Neural progenitor cell (in vitro differentiated cells): ENCODE data around the gene FAM151A. TPM values are rescaled to one million over a fixed set of nuclear protein-coding genes. Genes with fewer than 3 reads are reported as not detected.

Experiments
- DNase-seq: peaks from one replicate; pipeline ENCODE4 v3.0.0-alpha.2; 2016; ENCODE audit warnings: low spot score
- H2AFZ ChIP-seq: fragments of 200-600 bp; sonication (generic); replicated peaks from 2 replicates; pipeline ENCODE4 v1.6.1; 2016; ENCODE audit warnings: antibody characterized with exemption
- H3F3A ChIP-seq: fragments of 200-600 bp; sonication (generic); 2 replicates; pipeline ENCODE4 v1.6.1; 2016; ENCODE audit warnings: antibody characterized with exemption, low read depth
- H3K27ac ChIP-seq: fragments of 200-600 bp; sonication (generic); 2 replicates; pipeline ENCODE4 v1.5.1; 2016; ENCODE audit warnings: mild to moderate bottlenecking
- H3K27me3 ChIP-seq: fragments of 200-600 bp; sonication (generic); 2 replicates; pipeline ENCODE4 v1.6.1; 2016; ENCODE audit warnings: mild to moderate bottlenecking, moderate library complexity
- H3K36me3 ChIP-seq: fragments of 200-600 bp; sonication (generic); 2 replicates; pipeline ENCODE4 v1.5.1; 2016
- H3K4me1 ChIP-seq: fragments of 200-600 bp; sonication (generic); 2 replicates; pipeline ENCODE4 v1.6.1; 2016; ENCODE audit warnings: mixed run types
- H3K4me2 ChIP-seq: fragments of 200-600 bp; sonication (generic); 2 replicates; pipeline ENCODE4 v1.6.1; 2016
- H3K4me3 ChIP-seq: fragments of 200-600 bp; sonication (generic); 2 replicates; pipeline ENCODE4 v1.5.1; 2016
- H3K79me2 ChIP-seq: fragments of 200-600 bp; sonication (generic); 2 replicates; pipeline ENCODE4 v1.6.1; 2016; ENCODE audit warnings: low read depth
- H3K9ac ChIP-seq: fragments of 200-600 bp; sonication (generic); 2 replicates; pipeline ENCODE4 v1.6.1; 2016
- H3K9me3 ChIP-seq: fragments of 200-600 bp; sonication (generic); 2 replicates; pipeline ENCODE4 v1.5.1; 2016; ENCODE audit warnings: low read depth
- H4K20me1 ChIP-seq: fragments of 200-600 bp; sonication (generic); 2 replicates; pipeline ENCODE4 v1.6.1; 2016; ENCODE audit warnings: low read depth
- H3K27ac Mint-ChIP-seq: 3 replicates; pipeline ENCODE4 v1.8.0; 2021; ENCODE audit warnings: mixed read lengths
- H3K27me3 Mint-ChIP-seq: 2 replicates; pipeline ENCODE4 v1.8.0; 2022; ENCODE audit warnings: low read depth, mild to moderate bottlenecking, inconsistent platforms, moderate library complexity, mixed read lengths; ENCODE audit not compliant: insufficient read depth
- H3K36me3 Mint-ChIP-seq: 3 replicates; pipeline ENCODE4 v1.8.0; 2021; ENCODE audit warnings: mixed read lengths
- H3K4me1 Mint-ChIP-seq: 3 replicates; pipeline ENCODE4 v1.8.0; 2021; ENCODE audit warnings: mixed read lengths
- H3K4me3 Mint-ChIP-seq: 3 replicates; pipeline ENCODE4 v1.8.0; 2021; ENCODE audit warnings: mild to moderate bottlenecking, moderate library complexity, mixed read lengths
- H3K9me3 Mint-ChIP-seq: 3 replicates; pipeline ENCODE4 v1.8.0; 2020; ENCODE audit warnings: mixed read lengths
- EZH2 ChIP-seq: fragments of 200-600 bp; sonication (generic); IDR thresholded peaks from 2 replicates; pipeline ENCODE4 v1.6.1; 2017; ENCODE audit warnings: antibody characterized with exemption, mild to moderate bottlenecking, moderate library complexity
- EZH2phosphoT487 ChIP-seq: fragments of 200-600 bp; sonication (generic); IDR thresholded peaks from 2 replicates; pipeline ENCODE4 v1.6.1; 2017; ENCODE audit warnings: antibody characterized with exemption
- total RNA-seq: library from RNA; depleted of rRNA; stranded (reverse); fragments of >200 nt; gene quantifications from 2 replicates; pipeline ENCODE4 v1.2.3, GENCODE V29; 2015; ENCODE audit warnings: low replicate concordance
- TF ChIP-seq, protein P1 (sequence below): fragments of 200-600 bp; sonication (generic); IDR thresholded peaks from 2 replicates; pipeline ENCODE4 v1.5.1; 2017; ENCODE audit warnings: antibody characterized with exemption, mild to moderate bottlenecking

Gene FAM151A
- total RNA-seq, 1 donor from 2014 or later, result not detected

DNA sequence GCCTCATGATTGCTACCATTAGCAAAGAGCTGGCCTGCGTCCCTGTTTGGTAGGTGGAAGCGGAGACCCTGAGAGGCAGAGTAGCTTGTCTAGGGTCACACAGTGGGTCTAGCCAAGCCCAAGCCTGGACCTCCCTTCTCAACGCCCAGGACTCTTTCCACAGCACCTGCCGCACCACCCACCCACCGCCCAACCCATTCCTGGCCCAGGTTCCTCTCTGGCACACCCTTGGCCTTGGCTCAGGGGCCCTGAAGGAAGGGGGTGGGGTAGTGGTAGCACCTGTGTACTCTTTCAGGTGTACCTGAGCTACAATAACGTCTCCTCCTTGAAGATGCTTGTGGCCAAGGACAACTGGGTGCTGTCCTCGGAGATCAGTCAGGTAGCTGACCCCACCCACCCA lies 19.3 kb downstream of the FAM151A start:
- H3K27ac Mint-ChIP-seq, result peak overlapping the region; percentile 17
- H3K4me3 Mint-ChIP-seq, result no peak overlapping the region
- no peak for DNase-seq
- Histone ChIP-seq H3K4me1 (no peaks in the 10 kb centered on the region), H3K27me3 (no peaks in the 10 kb centered on the region), H3K9me3 (no peaks in the 10 kb centered on the region), H3K4me3 (no peak overlapping the region), H3F3A (no peaks in the 10 kb centered on the region), H3K79me2 (no peaks in the 10 kb centered on the region), H4K20me1 (no peaks in the 10 kb centered on the region), H3K27ac (no peak overlapping the region), H3K36me3 (no peaks in the 10 kb centered on the region), H3K4me2 (no peak overlapping the region), H2AFZ (no peak overlapping the region), H3K9ac (no peak overlapping the region)
- H3K9me3 Mint-ChIP-seq, result no peaks in the 10 kb centered on the region
- TF ChIP-seq EZH2phosphoT487 (no peak), EZH2 (no peak)
- TF ChIP-seq, protein P1, sequence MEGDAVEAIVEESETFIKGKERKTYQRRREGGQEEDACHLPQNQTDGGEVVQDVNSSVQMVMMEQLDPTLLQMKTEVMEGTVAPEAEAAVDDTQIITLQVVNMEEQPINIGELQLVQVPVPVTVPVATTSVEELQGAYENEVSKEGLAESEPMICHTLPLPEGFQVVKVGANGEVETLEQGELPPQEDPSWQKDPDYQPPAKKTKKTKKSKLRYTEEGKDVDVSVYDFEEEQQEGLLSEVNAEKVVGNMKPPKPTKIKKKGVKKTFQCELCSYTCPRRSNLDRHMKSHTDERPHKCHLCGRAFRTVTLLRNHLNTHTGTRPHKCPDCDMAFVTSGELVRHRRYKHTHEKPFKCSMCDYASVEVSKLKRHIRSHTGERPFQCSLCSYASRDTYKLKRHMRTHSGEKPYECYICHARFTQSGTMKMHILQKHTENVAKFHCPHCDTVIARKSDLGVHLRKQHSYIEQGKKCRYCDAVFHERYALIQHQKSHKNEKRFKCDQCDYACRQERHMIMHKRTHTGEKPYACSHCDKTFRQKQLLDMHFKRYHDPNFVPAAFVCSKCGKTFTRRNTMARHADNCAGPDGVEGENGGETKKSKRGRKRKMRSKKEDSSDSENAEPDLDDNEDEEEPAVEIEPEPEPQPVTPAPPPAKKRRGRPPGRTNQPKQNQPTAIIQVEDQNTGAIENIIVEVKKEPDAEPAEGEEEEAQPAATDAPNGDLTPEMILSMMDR, result no peak
- peaks cover 8% of the 10 kb centered on the region for H3K27me3 Mint-ChIP-seq
- peaks cover 23% of the 10 kb centered on the region for H3K4me1 Mint-ChIP-seq
- H3K36me3 Mint-ChIP-seq, result no peaks in the 10 kb centered on the region

DNA sequence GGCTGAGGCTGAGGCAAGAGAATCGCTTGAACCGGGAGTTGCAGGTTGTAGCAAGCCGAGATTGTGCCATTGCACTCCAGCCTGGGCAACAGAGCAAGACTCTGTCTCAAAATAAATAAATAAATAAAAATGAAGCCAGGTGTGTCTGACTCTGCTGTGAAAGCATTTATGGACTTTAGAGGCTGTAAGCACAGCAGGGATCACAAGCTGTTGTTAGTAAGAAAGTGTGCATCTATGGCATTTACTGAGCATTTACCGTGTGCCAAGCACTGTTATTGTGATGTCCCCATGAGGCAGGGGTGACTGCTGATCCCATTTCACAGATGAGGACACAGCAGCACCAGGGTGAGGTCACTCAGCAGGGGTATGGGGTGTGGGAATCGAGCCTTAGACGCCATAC lies 20.1 kb downstream of the FAM151A start:
- peaks cover 6% of the 10 kb centered on the region for H3K27me3 Mint-ChIP-seq
- no peak overlapping the region for H3K9ac ChIP-seq
- H3K4me3 ChIP-seq, result no peak overlapping the region
- H4K20me1 ChIP-seq, result no peaks in the 10 kb centered on the region
- no peak overlapping the region for H3K27ac Mint-ChIP-seq
- no peaks in the 10 kb centered on the region for H3F3A ChIP-seq
- DNase-seq, result no peak
- H3K4me2 ChIP-seq, result no peak overlapping the region
- TF ChIP-seq EZH2phosphoT487 (no peak), EZH2 (no peak)
- TF ChIP-seq, protein P1, result no peak
- no peaks in the 10 kb centered on the region for H3K9me3 Mint-ChIP-seq
- H3K4me3 Mint-ChIP-seq, result no peak overlapping the region
- no peaks in the 10 kb centered on the region for H3K27me3 ChIP-seq
- H3K79me2 ChIP-seq, result no peaks in the 10 kb centered on the region
- H3K9me3 ChIP-seq, result no peaks in the 10 kb centered on the region
- no peak overlapping the region for H2AFZ ChIP-seq
- no peak overlapping the region for H3K27ac ChIP-seq
- no peaks in the 10 kb centered on the region for H3K4me1 ChIP-seq
- H3K36me3 Mint-ChIP-seq, result no peaks in the 10 kb centered on the region
- peaks cover 20% of the 10 kb centered on the region for H3K4me1 Mint-ChIP-seq
- no peaks in the 10 kb centered on the region for H3K36me3 ChIP-seq

DNA sequence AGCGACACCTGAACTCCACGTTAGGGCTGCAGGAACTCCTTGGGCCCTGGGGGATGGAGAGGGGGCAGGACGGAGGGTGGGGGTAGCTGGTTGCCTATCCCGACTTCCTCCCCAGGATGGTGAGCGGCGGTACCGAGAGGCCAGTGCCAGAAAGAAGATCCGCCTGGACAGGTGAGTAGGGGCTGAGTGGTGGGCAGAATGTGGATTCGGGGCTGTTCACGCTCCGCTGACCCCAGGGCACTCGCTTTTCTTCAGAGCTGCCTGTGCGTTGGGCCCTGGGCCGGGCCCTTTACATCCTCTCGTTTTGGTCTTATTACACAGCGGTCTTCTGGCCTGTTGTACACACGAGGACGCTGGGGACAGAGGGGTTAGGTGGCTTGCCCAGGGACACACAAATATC lies 20.8 kb downstream of the FAM151A start:
- H3K4me3 Mint-ChIP-seq, result no peak overlapping the region
- Histone ChIP-seq H3F3A (no peaks in the 10 kb centered on the region), H4K20me1 (no peaks in the 10 kb centered on the region), H3K4me1 (no peaks in the 10 kb centered on the region), H3K4me2 (no peak overlapping the region), H3K9me3 (no peaks in the 10 kb centered on the region), H3K36me3 (no peaks in the 10 kb centered on the region), H3K27ac (no peak overlapping the region), H3K9ac (no peak overlapping the region), H2AFZ (no peak overlapping the region), H3K79me2 (no peaks in the 10 kb centered on the region), H3K27me3 (no peaks in the 10 kb centered on the region), H3K4me3 (no peak overlapping the region)
- TF ChIP-seq EZH2phosphoT487, result no peak
- TF ChIP-seq EZH2, result no peak
- TF ChIP-seq, protein P1, result no peak
- H3K27ac Mint-ChIP-seq, result peak overlapping the region; percentile 57
- no peak for DNase-seq
- H3K27me3 Mint-ChIP-seq, result peaks cover 6% of the 10 kb centered on the region
- no peaks in the 10 kb centered on the region for H3K9me3 Mint-ChIP-seq
- H3K4me1 Mint-ChIP-seq, result peaks cover 22% of the 10 kb centered on the region
- no peaks in the 10 kb centered on the region for H3K36me3 Mint-ChIP-seq

DNA sequence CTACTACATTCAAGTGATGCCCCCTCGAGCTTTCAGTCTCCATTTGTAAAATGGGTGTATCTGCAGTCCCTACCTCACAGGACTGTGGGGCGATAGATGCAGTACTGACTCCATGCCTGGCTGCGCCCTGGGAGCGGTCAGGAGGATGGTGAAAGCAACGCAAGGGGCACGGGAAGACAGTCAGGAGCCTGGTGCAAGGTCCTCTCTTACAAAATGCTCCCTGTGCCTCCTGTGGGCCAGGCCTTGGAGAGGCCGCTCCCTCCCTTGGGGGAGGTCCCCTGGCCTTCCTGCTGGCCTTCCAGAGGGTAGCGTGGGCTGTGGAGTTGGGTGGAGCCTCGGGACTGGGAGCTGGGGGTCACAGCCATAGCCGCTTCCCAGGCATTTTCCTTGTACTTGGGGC lies 21.6 kb downstream of the FAM151A start:
- Histone ChIP-seq H3F3A (no peaks in the 10 kb centered on the region), H3K36me3 (no peaks in the 10 kb centered on the region), H2AFZ (no peak overlapping the region), H3K4me3 (no peak overlapping the region), H3K27ac (no peak overlapping the region), H3K27me3 (no peaks in the 10 kb centered on the region), H4K20me1 (no peaks in the 10 kb centered on the region), H3K9me3 (no peaks in the 10 kb centered on the region), H3K4me1 (no peaks in the 10 kb centered on the region), H3K79me2 (no peaks in the 10 kb centered on the region), H3K4me2 (no peak overlapping the region), H3K9ac (no peak overlapping the region)
- no peaks in the 10 kb centered on the region for H3K36me3 Mint-ChIP-seq
- H3K27me3 Mint-ChIP-seq, result peaks cover 4% of the 10 kb centered on the region
- no peak overlapping the region for H3K4me3 Mint-ChIP-seq
- no peak for DNase-seq
- H3K9me3 Mint-ChIP-seq, result no peaks in the 10 kb centered on the region
- no peak overlapping the region for H3K27ac Mint-ChIP-seq
- H3K4me1 Mint-ChIP-seq, result peaks cover 28% of the 10 kb centered on the region
- TF ChIP-seq EZH2phosphoT487 (no peak), EZH2 (no peak)
- TF ChIP-seq, protein P1, result no peak
